ENCODE data around the gene TRAFD1. TPM values are rescaled to one million over a fixed set of nuclear protein-coding genes. Genes with fewer than 3 reads are reported as not detected.

The TRAFD1 gene
- total RNA-seq, 4 donors from 2014 or later = 44.6 to 88.1 (median 54.6) TPM

DNA sequence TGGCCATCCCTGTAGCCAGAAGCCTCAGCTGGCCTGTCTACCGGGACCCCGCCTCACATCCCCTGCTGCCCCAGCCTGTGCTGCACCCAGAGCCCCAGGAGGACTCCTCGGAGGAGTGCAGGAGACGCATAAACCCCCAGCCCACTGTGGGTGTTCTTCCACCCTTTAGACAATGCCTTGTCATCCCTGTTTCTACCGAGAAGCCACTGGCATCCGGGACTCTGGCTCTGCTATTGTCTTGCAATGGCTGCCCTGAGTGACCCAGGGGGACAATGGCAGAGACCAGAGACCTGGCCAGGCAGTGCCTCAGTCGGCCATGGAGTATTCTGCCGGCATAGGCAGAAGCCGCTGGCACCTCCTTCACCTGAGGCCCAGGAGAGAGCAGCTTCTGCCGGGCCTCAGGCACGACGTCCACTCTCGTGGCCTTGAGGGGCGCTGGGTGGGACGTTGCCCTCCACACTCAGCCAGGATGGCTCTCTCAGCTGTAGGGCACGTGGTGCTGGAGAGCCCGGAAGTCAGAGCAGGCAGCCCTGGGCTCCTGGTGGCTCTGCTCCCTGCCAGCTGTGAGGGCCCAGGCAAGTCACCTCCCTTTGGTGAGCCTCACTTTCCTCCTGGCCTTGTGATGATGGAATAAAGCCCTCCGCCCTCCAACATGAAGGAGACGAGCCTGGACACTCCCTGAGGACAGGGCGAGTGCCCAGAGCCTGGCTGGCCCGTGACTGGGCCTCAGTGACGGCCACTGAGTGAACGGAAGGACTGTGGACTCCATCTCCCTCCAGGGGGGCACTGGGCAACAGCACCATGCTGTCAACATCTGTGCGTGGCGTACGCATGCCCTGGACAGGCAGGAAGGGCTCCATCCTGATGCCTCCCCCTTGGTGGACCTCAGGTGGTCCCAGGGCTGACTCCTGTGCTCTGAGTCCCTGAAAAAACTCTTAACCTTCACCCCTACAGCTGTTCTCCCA is 41.0 kb downstream of the TRAFD1 start:
- Histone ChIP-seq H3K9me3 (no peaks in the 10 kb centered on the region), H3K27me3 (no peaks in the 10 kb centered on the region), H3K4me3 (no peak overlapping the region), H3K4me1 (no peaks in the 10 kb centered on the region), H3K36me3 (peaks cover 82% of the 10 kb centered on the region), H3K27ac (no peak overlapping the region)
- peak in 1 of 2 donors; percentile 52 for DNase-seq (ENCODE audit: low spot score in 2 of 2)
- TF ChIP-seq, protein P1, sequence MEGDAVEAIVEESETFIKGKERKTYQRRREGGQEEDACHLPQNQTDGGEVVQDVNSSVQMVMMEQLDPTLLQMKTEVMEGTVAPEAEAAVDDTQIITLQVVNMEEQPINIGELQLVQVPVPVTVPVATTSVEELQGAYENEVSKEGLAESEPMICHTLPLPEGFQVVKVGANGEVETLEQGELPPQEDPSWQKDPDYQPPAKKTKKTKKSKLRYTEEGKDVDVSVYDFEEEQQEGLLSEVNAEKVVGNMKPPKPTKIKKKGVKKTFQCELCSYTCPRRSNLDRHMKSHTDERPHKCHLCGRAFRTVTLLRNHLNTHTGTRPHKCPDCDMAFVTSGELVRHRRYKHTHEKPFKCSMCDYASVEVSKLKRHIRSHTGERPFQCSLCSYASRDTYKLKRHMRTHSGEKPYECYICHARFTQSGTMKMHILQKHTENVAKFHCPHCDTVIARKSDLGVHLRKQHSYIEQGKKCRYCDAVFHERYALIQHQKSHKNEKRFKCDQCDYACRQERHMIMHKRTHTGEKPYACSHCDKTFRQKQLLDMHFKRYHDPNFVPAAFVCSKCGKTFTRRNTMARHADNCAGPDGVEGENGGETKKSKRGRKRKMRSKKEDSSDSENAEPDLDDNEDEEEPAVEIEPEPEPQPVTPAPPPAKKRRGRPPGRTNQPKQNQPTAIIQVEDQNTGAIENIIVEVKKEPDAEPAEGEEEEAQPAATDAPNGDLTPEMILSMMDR (IDR thresholded peaks at IDR 0.05) = no peak
- no peak for TF ChIP-seq POLR2AphosphoS5 (IDR thresholded peaks at IDR 0.05)
- TF ChIP-seq EP300 (IDR thresholded peaks at IDR 0.05) = no peak
- no peak for TF ChIP-seq POLR2A (IDR thresholded peaks at IDR 0.05)
- WGBS = 96% methylated on average over 10 of the region's 26 CpGs

DNA sequence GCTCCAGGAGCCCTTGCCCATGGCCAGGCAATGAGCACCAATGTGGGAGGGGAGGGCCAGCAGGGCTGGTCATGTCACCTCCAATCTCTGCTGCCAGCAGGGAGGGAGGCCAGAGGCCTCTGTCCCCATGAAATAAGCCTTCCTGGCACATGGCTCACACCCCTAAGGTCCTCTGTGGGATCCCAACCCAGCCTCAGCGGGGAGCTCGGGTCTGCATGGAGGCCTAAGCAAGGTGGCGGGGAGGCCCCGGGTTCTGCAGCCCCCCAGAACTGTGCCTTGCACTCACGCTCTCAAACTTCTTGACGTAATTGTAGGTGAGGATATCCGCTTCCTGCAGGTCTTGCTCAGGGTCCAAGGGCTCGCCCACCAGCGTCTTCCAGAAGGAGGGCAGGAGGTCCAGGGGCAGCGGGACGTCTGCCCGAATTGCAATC is 41.7 kb downstream of the TRAFD1 start:
- no peak overlapping the region for H3K4me3 ChIP-seq
- H3K27me3 ChIP-seq = no peaks in the 10 kb centered on the region
- TF ChIP-seq POLR2A (IDR thresholded peaks at IDR 0.05) = no peak
- no peak for TF ChIP-seq POLR2AphosphoS5 (IDR thresholded peaks at IDR 0.05)
- TF ChIP-seq EP300 (IDR thresholded peaks at IDR 0.05) = no peak
- TF ChIP-seq, protein P1 (IDR thresholded peaks at IDR 0.05) = no peak
- no peak for DNase-seq (ENCODE audit: low spot score in 2 of 2)
- H3K4me1 ChIP-seq = no peaks in the 10 kb centered on the region
- peaks cover 81% of the 10 kb centered on the region for H3K36me3 ChIP-seq
- no peak overlapping the region for H3K27ac ChIP-seq
- H3K9me3 ChIP-seq = no peaks in the 10 kb centered on the region
- WGBS = 97% methylated on average over 7 of the region's 12 CpGs

DNA sequence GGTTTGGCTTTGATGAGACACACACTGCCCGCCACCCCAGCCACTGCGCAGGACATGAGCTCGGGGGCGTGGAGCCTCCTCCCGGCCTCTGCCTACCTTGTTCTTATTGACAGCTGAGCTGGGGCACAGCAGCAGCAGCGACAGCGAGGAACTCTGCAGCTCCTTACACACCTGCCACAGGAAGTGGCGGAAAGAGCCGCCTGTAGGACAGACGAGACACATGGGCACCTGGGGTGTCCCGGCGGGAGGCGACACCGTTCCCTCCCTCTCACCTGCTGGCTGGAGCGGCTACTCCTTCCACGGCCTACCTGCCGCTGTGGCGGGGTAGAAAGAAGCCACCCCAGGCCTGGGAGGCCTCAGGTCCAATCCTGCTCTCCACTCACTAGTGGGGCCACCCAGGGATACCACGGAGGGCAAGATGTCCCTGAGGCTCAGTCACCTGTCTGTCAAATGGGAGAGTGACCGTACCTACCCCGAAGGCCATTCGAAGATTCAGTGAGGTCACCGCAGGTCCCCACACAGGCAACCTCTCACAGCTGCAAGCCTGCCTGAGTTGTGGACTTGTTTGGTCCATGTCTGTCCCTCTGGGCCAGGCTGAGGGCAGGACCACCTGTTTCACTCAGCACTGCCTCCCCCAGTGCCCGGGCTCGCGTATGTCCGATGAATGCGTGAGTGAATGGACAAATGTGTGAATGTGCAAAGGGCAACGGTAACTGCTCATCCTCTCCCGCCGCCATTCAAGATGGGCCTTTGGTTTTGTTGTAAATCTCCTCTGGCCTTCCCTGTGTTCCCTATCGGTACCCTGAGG is 42.6 kb downstream of the TRAFD1 start:
- TF ChIP-seq POLR2AphosphoS5 (IDR thresholded peaks at IDR 0.05) = no peak
- no peak for TF ChIP-seq EP300 (IDR thresholded peaks at IDR 0.05)
- TF ChIP-seq, protein P1 (IDR thresholded peaks at IDR 0.05) = no peak
- TF ChIP-seq POLR2A (IDR thresholded peaks at IDR 0.05) = no peak
- Histone ChIP-seq H3K36me3 (peaks cover 81% of the 10 kb centered on the region), H3K27ac (no peak overlapping the region), H3K4me3 (no peak overlapping the region), H3K4me1 (no peaks in the 10 kb centered on the region), H3K27me3 (no peaks in the 10 kb centered on the region), H3K9me3 (no peaks in the 10 kb centered on the region)
- WGBS = 90% methylated on average over 5 of the region's 32 CpGs
- peak in 1 of 2 donors; percentile 74 for DNase-seq (ENCODE audit: low spot score in 2 of 2)

DNA sequence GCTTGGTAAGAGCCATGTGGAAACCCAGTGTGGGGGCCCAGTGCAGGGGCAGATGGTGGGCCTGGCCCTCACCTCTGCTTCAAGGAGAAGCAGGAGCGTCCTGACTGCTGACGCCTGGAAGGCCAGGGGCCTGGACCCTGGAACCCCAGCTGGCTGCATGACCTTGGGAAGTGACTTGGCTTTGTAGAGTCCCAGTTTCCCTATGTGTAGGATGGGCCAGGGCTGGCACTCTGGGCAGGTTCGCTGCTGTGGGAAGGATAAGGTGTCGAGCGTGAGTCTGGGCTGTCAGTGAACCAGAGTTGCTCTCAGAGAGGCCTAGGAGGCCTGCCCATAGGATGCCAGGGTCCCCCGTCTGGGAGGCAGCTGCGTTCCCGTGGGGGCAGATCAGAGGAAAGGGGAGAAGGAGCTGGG is 43.2 kb downstream of the TRAFD1 start:
- DNase-seq (ENCODE audit: low spot score in 2 of 2) = peak in 1 of 2 donors; percentile 58
- 89% methylated on average over 6 of the region's 8 CpGs for WGBS
- Histone ChIP-seq H3K9me3 (no peaks in the 10 kb centered on the region), H3K36me3 (peaks cover 77% of the 10 kb centered on the region), H3K4me1 (no peaks in the 10 kb centered on the region), H3K4me3 (no peak overlapping the region), H3K27ac (no peak overlapping the region), H3K27me3 (no peaks in the 10 kb centered on the region)
- no peak for TF ChIP-seq POLR2A (IDR thresholded peaks at IDR 0.05)
- no peak for TF ChIP-seq POLR2AphosphoS5 (IDR thresholded peaks at IDR 0.05)
- TF ChIP-seq, protein P1 (IDR thresholded peaks at IDR 0.05) = no peak
- TF ChIP-seq EP300 (IDR thresholded peaks at IDR 0.05) = no peak

Measured in suprapubic skin (tissue), 4 donors.